SHP77 (cell line): ENCODE measurements around the gene KIF27.
"Not testable (repeated sequence)": the region's sequence is repeated elsewhere in the genome, so short reads cannot be mapped to it uniquely, and the experiment has no call there.

Experiments used
- DNase-seq, 2 experiments: peaks; one replicate each; lab custom pipeline; 2025; lab: John Stamatoyannopoulos, UW

The KIF27 gene

GRCh38 chr9:83930881-83931280 lies 9.6 kb upstream of the KIF27 start:
- DNase-seq: no peak

GRCh38 chr9:83927591-83927990 lies 6.4 kb upstream of the KIF27 start:
- no peak for DNase-seq

GRCh38 chr9:83920469-83920926 lies 734 bp downstream of the KIF27 start:
- DNase-seq: peak in 1 of 2 experiments; percentile 57

- DNase-seq: no peak
These were observed 2.1 kb downstream of the KIF27 start for GRCh38 chr9:83919111-83919510.

- not testable (repeated sequence) for DNase-seq
These were observed 9.0 kb downstream of the KIF27 start for GRCh38 chr9:83912194-83912593.

- no peak for DNase-seq
These were observed 15.1 kb downstream of the KIF27 start for GRCh38 chr9:83906144-83906543.

- not testable (repeated sequence) for DNase-seq
These were observed 20.6 kb downstream of the KIF27 start for GRCh38 chr9:83900615-83901014.

- not testable (repeated sequence) for DNase-seq
These were observed 26.9 kb downstream of the KIF27 start for GRCh38 chr9:83894301-83894700.

GRCh38 chr9:83886498-83886897 lies 34.7 kb downstream of the KIF27 start:
- DNase-seq: not testable (repeated sequence)

GRCh38 chr9:83885559-83886240 lies 35.5 kb downstream of the KIF27 start:
- DNase-seq: not testable (repeated sequence)

- DNase-seq: not testable (repeated sequence)
These were observed 39.4 kb downstream of the KIF27 start for GRCh38 chr9:83881687-83882408.

GRCh38 chr9:83875559-83875958 lies 45.7 kb downstream of the KIF27 start:
- DNase-seq: not testable (repeated sequence)

GRCh38 chr9:83849895-83850294 lies 71.3 kb downstream of the KIF27 start:
- DNase-seq: not testable (repeated sequence)

GRCh38 chr9:83837070-83837643 lies 84.1 kb downstream of the KIF27 start:
- DNase-seq: not testable (repeated sequence)

GRCh38 chr9:83830426-83831071 lies 90.7 kb downstream of the KIF27 start:
- DNase-seq: not testable (repeated sequence)

- not testable (repeated sequence) for DNase-seq
These were observed 96.1 kb downstream of the KIF27 start for GRCh38 chr9:83824986-83825623.

GRCh38 chr9:83817356-83818278 lies 103.6 kb downstream of the KIF27 start, which contains the start of gene GKAP1:
Gene GKAP1, minus strand, starts transcription at chr9:83817769. Its CDS starts 11,252 bp downstream, at chr9:83806517.
- DNase-seq: peak; percentile 22 to 55

- peak in 1 of 2 experiments; percentile 1 for DNase-seq
These were observed 104.2 kb downstream of the KIF27 start for GRCh38 chr9:83817011-83817355.

GRCh38 chr9:83815120-83815519 lies 106.1 kb downstream of the KIF27 start:
- not testable (repeated sequence) for DNase-seq

GRCh38 chr9:83809213-83809612 lies 112.0 kb downstream of the KIF27 start:
- DNase-seq: not testable (repeated sequence)

GRCh38 chr9:83804454-83804853 lies 116.8 kb downstream of the KIF27 start:
- not testable (repeated sequence) for DNase-seq
